HG03066 (cell line): ENCODE results near the gene GNPAT.

Experiments
- ATAC-seq: cut with Tn5 transposase; IDR thresholded peaks from one replicate; pipeline ENCODE4 v1.9.1; 2021; ENCODE audit warnings: low read depth; ENCODE audit not compliant: unreplicated experiment

GNPAT gene

DNA sequence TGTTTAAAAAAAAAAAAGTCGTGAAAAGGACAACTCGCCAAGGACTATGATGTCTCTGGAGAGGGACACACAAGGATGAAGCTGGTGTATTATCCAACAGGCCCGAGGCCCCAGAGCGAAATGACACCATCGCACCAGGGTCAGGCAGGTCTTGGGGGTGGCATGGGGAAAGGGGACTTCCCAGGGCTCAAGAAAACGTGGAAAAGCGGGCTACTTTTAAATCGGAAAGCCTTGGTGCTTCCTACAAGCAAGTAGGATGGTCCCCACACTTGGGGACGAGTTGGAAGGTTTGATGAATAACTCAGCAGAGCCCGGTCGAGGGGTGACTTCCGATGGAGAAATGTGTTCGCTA is 505 bp upstream of the GNPAT start:
- ATAC-seq: no peak

DNA sequence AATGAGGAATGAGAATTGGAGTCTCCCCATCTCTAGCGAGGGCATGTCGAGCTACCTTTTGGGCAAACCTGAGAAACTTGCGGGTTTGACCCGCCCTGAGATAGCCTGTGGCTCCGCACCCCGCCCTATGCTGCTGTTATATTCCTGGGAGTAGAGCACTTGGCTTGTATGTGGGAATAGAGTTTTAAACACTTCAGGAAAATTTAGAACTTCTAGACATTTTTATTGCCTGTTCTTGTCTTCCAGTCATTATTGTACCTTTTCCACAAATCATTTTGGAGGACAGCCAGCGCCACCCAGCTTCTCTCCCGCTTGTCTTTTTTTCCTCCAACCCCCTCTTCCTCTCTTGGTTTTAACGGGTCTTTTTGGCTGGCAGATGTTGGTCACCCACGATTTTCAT is 738 bp downstream of the GNPAT start:
- peak; percentile 8 for ATAC-seq

DNA sequence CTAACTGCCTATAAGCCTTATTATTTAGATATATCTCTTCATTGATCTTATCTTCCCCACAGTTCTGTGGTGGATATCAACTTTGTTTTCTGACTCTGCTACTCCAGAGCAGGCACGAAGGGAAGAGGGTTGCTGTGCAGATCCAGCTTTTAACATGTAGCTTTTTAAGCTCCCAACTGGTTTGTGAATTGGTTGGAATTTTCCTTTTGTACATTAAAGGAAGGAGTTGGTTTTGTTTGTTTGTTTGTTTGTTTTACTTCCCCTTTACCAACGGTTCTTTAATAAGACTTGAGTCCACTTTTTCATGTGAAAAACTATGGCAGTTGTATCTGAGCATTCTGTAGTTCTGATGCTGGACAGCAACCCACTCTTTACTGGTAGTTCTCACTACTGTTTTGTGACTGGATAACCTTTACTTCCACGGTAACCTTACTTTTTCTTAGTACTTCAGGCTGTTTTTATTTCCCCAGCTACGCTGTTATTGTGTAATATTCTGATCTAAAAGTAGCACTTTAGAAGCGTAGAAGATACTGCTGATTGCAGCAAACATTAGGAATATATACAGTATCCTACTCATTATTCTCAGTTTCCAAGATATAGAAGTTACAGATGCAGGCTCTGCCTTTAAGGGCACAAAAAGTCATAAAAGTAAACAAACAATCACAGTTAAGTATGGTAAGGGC is 1.6 kb downstream of the GNPAT start:
- no peak for ATAC-seq

DNA sequence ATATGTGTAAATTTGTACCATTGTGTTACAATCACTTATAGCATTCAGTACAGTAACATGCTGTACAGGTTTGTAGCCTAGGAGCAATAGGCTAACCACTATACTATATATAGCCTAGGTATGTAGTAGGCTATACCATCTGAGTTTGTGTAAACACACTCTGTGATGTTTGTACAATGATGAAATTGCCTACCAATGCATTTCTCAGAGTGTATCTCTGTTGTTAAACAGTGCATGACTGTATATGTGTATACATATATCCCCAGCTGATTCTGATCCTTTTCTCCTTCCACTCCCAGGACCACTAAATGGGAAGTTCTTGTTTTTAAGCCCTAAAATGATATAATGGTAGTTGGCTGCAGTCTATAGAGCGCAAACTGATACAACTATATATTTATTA is 7.8 kb downstream of the GNPAT start:
- no peak for ATAC-seq

DNA sequence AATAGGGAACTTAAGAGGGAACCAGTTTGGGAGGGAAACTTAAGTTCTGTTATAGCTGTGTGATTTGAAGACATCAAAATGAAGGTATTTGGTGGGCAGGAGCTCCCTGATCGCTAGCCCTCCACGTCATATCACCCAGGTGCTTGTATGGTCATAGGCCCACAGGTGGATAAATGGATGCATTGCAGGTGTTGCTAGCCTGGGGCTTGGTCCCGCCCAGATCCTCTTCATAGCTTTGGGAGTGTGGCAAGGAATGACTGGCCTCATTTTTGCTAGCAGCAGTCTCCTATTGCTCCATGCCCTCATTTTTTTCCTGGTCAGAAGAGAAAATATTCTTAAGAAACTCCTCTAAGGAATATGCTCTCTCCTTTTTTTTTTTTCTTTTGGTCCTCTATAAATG is 11.3 kb downstream of the GNPAT start:
- ATAC-seq: no peak

DNA sequence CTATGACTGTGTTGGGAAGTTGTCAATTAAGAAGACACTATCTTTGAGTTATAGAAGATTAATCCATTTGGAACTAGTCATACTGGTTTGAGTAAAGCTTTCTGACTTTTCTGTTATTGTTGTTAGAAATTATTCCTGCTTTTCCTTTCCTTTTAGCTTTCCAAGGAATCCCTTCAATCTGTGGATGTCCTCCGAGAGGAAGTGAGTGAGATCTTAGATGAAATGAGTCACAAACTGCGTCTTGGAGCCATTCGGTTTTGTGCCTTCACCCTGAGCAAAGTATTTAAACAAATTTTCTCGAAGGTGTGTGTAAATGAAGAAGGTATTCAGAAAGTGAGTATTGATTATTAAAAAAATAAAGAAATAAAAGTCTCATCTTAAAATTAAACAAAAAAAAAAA is 19.3 kb downstream of the GNPAT start:
- ATAC-seq: no peak

DNA sequence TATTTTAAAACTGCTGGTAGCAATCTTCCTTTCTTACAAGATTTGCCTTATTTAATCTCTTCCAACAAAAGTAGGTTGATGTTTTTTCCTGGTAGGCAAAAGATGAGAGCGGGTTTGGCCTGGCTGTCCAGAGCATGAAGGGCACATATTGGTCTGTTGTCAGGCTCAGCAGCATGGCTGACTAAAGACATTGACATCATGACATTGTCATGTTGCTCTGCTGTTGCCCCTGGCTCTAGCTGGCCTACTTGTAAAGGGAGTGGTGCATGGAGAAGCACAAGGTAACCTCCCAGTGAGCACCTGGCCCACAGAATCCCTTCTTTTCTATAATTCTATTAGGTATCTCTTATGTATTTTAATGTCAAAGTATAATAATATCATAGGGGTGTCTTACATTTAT is 23.6 kb downstream of the GNPAT start:
- ATAC-seq: no peak

DNA sequence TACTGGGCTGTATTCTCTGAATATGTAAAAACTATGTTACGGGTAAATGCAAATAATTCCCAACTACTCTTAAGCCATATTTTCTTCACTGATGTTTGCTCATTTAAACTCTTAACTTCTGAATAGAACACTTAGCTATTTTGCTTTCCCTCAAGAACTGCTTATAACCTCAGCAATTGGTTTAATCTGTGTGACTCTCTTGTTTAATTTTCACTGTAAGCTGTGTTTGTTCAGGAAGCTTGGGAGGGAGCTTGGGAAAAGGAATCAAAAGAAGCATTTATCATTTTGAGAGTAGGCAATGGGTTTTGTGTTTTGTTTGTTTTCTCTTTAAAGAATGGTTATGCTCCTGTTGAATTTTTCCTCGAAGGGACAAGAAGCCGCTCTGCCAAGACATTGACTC is 24.4 kb downstream of the GNPAT start:
- ATAC-seq: no peak

DNA sequence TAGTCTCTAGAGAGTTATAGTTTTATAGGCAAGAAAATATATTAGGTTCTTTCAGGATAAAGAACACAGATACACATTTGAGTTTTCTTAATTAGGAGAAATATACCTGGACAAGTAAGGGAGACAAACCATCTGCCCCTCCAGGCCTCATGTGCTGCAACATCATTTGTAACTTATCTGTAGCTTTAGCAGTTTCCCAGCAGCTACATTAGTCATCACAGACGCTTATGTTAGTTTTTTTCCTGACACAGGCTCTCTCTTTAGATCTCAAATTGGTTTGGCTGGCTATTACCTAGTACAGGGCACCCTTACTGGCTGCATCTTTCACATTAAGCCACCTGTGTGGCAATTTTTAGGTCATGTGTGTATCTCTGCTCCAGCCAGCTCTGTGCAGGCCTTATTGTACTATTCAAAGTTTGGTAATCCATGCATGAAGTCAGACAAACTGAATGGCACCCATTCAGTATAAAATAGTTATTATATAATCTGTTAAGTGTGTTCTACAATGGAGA is 25.9 kb downstream of the GNPAT start:
- ATAC-seq: no peak

DNA sequence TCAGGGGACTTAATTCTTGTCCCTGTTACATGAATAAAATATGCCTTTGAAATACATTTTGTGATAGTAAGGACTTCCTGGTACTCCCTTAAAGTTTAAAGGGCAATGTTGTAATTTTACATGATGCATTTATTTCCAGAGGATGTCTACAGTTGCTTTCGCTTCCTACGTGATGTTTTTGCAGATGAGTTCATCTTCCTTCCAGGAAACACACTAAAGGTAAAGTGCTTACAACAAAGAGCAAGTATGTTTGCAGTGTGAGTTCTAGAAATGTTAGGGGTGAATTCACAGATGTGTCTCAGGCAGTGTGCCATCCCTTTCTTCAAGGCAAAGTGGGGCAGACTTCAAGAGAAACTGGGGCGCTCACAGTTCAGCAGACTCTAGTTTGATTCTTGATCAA is 31.2 kb downstream of the GNPAT start:
- ATAC-seq: no peak

DNA sequence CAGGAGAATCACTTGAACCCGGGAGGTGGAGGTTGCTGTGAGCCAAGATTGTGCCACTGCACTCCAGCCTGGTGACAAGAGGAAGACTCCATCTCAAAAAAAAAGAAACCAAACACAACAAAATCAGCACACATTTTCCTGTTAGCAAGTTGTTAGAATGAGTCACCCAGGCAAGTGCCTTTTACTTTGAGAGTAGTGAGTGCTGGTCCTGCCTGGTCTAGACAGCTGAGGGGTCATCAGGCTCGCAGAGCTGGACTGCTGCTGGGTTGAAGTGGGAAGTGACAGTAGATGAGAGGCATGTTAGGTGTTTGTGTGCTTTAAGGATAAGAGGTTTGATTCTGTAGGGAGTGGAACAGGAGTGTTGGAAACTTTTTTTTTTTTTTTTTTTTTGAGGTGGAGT is 31.9 kb downstream of the GNPAT start:
- ATAC-seq: no peak

DNA sequence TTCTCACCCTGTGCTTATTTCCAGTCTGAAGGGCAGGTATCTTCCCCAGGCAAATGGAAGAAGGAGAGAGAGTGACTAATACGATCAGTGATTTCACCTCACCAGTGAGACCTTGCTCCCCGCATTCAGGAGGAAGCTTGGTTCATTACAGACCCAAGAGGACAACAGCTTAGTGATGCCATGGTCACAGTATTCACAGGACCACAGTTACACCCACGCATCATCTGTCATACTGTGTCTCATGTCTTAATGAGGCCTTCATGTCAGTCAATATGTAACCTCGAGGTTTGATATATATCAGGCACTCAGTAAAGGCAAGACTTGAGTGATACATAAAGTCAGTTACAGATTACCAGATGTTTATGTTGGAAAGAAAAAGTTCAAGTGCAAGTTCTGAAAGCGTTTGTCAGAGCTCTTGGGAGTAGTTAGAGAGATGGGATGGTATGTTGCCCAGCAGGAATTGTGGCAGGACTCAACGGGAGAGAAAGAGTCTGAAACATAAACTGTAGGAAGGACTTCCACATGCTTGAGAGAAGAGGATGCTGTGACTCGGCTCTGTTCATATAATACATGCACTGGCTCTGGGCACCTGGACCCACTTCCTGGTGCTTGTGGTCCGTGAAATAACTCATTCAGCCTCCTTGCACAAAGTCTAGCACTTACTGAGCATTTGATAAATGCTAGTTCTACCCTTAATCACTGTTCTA is 33.3 kb downstream of the GNPAT start:
- ATAC-seq: no peak

DNA sequence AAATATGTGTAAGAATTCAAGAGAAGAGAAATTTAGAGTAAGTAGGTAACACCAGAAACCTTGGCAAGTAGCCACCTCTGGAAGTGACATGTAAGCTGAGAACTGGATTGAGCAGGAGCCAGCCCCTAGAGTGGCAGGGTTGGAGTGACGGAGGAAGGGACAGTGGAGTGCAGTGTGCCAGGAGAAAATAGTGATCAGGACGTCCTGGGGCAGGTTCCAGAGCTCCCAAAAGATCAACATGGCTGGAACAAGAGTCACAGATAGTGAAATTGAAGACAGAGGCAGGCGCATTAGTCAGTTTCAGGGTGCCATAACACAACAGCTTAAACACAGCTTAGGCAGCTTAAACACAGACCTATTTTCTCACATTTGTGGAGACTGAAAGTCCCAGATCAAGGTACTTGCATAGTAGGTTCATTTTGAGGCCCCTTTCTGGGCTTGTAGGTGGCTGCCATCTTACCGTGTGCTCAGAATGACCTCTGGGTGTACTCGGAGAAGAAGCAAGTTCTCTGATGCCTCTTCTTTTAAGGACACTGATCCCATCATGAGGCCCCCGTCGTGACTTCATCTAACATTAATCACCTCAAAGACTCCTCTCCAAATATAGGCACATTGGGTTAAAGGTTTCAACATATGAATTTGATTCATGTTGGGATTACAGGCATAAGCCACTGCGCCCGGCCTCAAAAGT is 37.2 kb downstream of the GNPAT start:
- ATAC-seq: no peak

DNA sequence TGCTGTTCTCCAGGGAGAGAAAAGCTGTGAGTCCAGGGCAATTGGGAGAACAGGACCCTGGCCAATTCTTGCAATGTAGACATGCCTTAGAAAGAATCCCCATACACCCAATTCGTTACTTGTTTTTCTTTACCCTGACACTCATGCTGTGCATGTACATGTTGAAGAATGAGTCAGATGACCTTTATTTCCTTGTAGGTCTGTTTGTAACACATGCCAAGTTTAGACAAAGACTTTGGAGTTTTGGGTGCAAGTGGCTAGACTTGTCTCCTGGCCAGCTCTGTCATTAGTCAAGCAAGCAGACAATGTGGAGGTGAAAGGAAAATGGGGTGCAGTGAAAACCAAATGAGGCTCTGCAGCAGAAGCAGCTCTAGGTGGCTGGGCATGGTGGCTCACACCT is 38.1 kb downstream of the GNPAT start:
- ATAC-seq: no peak

DNA sequence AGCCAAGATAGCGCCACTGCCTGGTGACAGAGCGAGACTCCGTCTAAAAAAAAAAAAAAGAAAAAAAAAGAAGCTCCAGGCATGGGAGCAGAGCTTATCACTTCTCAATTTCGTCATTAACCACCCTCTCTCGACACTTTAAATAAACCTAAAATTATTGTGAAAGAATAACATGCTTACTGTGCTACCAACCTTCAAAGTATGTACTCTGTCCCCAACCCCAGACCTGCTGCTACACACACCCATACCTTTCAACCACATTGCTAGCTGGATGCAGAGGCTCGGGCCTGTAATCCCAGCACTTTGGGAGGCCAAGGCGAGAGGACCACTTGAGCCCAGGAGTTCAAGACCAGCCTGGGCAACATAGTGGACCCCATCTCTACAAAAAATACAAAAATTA is 38.7 kb downstream of the GNPAT start:
- no peak for ATAC-seq

DNA sequence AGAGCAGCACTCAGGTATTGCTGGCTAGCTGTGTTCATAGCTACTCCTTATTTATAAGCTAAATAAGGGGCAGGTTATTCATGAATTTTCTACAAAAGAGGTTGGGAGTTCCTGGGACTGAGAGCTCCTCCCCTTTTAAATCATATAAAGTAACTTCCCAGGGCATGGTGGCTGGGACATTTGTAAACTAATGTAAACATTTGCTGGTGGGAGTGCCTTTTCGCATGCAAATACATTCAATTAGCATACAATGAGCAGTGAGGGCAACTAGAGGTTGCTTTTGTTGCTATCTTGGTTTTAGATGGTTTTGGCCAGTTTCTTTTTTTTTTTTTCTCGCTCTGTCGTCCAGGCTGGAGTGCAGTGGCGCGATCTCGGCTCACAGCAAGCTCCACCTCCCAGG is 43.4 kb downstream of the GNPAT start:
- ATAC-seq: no peak

DNA sequence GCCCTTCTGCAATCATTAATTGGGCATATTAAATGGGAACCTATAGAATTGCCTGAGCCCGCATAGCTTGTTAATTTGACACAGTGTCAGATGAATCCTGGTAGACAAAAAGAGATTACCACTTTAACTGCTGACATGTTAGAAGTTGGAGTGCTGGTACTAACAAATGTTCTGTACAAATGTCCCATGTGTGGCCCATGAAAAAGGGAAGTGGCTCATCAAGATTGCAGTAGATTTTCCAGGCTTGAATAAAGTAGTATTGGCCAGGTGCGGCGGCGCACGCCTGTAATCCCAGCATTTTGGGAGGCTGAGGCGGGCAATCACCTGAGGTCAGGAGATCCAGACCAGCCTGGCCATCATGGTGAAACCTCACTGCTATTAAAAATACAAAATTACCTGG is 45.6 kb downstream of the GNPAT start:
- ATAC-seq: no peak

DNA sequence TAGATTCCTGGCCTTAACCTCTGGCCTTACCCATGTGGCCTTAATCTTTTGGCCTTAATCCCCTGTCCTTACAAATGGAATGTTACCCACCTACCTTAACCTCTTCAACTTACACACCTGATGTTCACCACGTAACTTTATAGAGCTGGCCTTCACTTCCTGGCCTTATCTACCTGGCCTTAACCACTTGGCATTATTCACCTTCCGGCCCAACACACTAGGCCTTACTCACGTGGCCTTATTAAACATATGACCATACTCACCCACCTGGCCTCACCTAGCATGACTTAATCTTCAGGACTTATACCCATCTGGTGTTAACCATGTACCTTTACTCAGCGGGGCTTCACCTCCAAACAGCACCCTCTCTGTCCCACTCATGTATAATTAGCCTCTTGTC is 54.9 kb downstream of the GNPAT start:
- no peak for ATAC-seq

DNA sequence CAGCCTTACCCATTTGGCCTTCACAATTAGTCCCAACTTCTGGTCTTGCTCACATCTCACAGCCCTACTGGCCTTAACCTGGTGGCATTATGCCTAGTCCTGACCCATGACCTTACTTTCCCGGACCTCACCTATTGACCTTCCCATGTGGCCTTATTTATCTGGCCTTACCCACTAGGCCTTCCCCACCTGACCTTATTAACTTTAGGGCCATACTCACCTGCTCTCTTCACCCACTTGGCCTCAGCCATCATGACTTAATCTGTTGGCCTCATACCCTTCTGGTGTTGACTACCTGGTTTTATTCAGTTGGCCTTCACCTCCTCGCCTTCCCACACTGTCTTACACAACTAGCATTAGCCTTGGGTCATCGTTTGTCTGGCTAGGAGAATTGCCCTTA is 61.0 kb downstream of the GNPAT start:
- no peak for ATAC-seq

DNA sequence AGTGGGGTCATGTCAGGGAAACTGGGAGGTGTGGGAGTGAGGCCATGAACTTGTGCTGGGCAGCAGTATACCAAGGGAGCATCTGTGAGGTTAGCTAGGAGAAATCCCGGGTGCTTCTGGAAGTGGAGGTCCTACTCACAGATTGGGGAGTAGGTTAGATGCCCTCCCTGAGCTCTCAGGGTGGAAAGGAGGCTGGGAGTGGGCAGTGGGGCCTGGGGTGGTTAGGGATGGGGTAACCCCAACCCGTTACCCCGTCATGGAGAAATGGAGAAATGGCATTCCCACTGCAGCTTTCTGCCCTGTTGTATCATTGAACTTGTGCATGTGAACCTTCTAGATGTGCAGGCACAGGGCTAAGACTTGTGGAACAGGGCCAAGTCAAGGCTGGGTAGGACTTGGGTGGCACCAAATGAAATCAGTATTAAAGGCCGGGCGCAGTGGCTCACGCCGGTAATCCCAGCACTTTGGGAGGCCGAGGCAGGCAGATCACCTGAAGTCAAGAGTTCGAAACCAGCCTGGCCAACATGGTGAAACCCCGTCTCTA is 69.5 kb downstream of the GNPAT start:
- ATAC-seq: no peak

DNA sequence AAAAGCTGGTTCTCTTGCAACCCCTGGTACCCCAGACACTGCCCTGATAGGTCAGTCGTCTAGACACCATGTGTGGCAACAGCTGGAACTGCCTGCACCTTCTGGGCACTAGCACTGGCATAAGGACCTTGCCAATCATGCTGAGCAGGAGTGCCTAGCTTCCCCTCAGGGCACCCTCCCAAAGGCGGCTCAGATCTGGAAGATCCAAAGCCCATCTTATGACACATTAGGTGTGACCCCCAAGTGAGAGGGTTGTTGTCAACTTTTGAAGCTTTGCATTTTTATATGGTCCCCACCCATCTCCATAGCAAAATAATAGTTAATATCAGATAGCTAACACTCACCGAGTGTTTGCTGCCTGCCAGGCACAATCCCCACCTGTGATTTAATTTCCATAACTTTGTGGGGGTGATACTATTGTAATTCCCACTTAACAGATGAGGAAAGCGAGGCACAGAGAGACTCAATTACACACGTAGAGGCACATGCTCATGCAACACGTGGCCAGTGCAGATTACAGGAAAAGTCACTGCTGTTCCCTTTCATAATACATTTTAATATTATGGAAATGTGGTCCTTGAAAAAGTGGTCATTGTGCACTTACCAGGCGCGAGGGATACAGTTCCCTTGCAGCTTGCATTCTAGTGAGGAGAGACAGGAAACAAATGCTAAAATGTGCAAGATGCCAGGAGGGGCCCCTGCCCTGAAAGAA is 70.9 kb downstream of the GNPAT start:
- no peak for ATAC-seq
